Progenitor cell of endocrine pancreas (in vitro differentiated cells): Measurements from ENCODE around the gene ADARB2. TPM values are rescaled to one million over a fixed set of nuclear protein-coding genes. Genes with fewer than 3 reads are reported as not detected.

Experiments used
- DNase-seq: peaks from one replicate; pipeline ENCODE4 v3.0.0; 2021; ENCODE audit warnings: low spot score; ENCODE audit not compliant: unreplicated experiment
- H3K27ac Mint-ChIP-seq: 2 replicates; pipeline ENCODE4 v1.8.0; 2021; ENCODE audit warnings: mild to moderate bottlenecking, moderate library complexity, mixed read lengths
- H3K27me3 Mint-ChIP-seq: 2 replicates; pipeline ENCODE4 v1.8.0; 2021; ENCODE audit warnings: mixed read lengths
- H3K36me3 Mint-ChIP-seq: 2 replicates; pipeline ENCODE4 v1.8.0; 2022; ENCODE audit warnings: mixed read lengths; ENCODE audit not compliant: insufficient read depth
- H3K4me1 Mint-ChIP-seq: 2 replicates; pipeline ENCODE4 v1.8.0; 2021; ENCODE audit warnings: low read depth, mixed read lengths
- H3K4me3 Mint-ChIP-seq: 2 replicates; pipeline ENCODE4 v1.8.0; 2021; ENCODE audit warnings: low read depth, mild to moderate bottlenecking, moderate library complexity, mixed read lengths
- H3K9me3 Mint-ChIP-seq: 2 replicates; pipeline ENCODE4 v1.8.0; 2021; ENCODE audit warnings: low read depth, mixed read lengths
- CTCF ChIP-seq: fragments of 200-600 bp; sonication (generic); IDR thresholded peaks from one replicate; pipeline ENCODE4 v1.5.0; 2021; ENCODE audit warnings: antibody characterized with exemption, mild to moderate bottlenecking; ENCODE audit not compliant: unreplicated experiment
- total RNA-seq: library from RNA; stranded (reverse); gene quantifications from 2 replicates; pipeline ENCODE4 v1.2.1, GENCODE V29; 2021

The ADARB2 gene
- total RNA-seq, 1 donor from 2014 or later = 1.3 TPM

- Mint-ChIP-seq H3K27me3 (no peaks in the 10 kb centered on the region), H3K36me3 (peaks cover 2% of the 10 kb centered on the region), H3K4me3 (no peak overlapping the region), H3K4me1 (peaks cover 9% of the 10 kb centered on the region), H3K9me3 (peaks cover 27% of the 10 kb centered on the region), H3K27ac (no peak overlapping the region)
- DNase-seq = no peak
- no peak for TF ChIP-seq CTCF
Measured at GRCh38 chr10:1141261-1141660, 596.1 kb downstream of the ADARB2 start.

- Mint-ChIP-seq H3K27me3 (no peaks in the 10 kb centered on the region), H3K36me3 (peaks cover 2% of the 10 kb centered on the region), H3K4me1 (peaks cover 9% of the 10 kb centered on the region), H3K4me3 (no peak overlapping the region), H3K27ac (no peak overlapping the region), H3K9me3 (peaks cover 13% of the 10 kb centered on the region)
- TF ChIP-seq CTCF = no peak
- DNase-seq = no peak
Measured at GRCh38 chr10:1138529-1138928, 598.8 kb downstream of the ADARB2 start.

GRCh38 chr10:1137499-1138163 is 599.7 kb downstream of the ADARB2 start:
- TF ChIP-seq CTCF = no peak
- H3K9me3 Mint-ChIP-seq = peaks cover 10% of the 10 kb centered on the region
- no peaks in the 10 kb centered on the region for H3K27me3 Mint-ChIP-seq
- DNase-seq = no peak
- H3K4me3 Mint-ChIP-seq = no peak overlapping the region
- no peak overlapping the region for H3K27ac Mint-ChIP-seq
- peaks cover 2% of the 10 kb centered on the region for H3K36me3 Mint-ChIP-seq
- peaks cover 9% of the 10 kb centered on the region for H3K4me1 Mint-ChIP-seq

GRCh38 chr10:1136268-1136667 is 601.1 kb downstream of the ADARB2 start:
- Mint-ChIP-seq H3K9me3 (peaks cover 10% of the 10 kb centered on the region), H3K27me3 (no peaks in the 10 kb centered on the region), H3K36me3 (peaks cover 6% of the 10 kb centered on the region), H3K4me1 (peaks cover 8% of the 10 kb centered on the region), H3K4me3 (no peak overlapping the region), H3K27ac (no peak overlapping the region)
- no peak for DNase-seq
- no peak for TF ChIP-seq CTCF

GRCh38 chr10:1134156-1134555 is 603.2 kb downstream of the ADARB2 start:
- Mint-ChIP-seq H3K9me3 (peaks cover 10% of the 10 kb centered on the region), H3K4me1 (no peaks in the 10 kb centered on the region), H3K27me3 (no peaks in the 10 kb centered on the region), H3K27ac (no peak overlapping the region), H3K4me3 (no peak overlapping the region), H3K36me3 (peaks cover 22% of the 10 kb centered on the region)
- TF ChIP-seq CTCF = no peak
- DNase-seq = no peak
